ENCODE data around the gene SSRP1.
"Not testable (repeated sequence)": the region's sequence is repeated elsewhere in the genome, so short reads cannot be mapped to it uniquely, and the experiment has no call there.

The SSRP1 gene

GRCh38 chr11:57296205-57296604 is 39.5 kb downstream of the SSRP1 start:
- not testable (repeated sequence) for DNase-seq

GRCh38 chr11:57294225-57295131 is 41.2 kb downstream of the SSRP1 start:
- DNase-seq: peak; percentile 72

- peak; percentile 53 for DNase-seq
Observed at GRCh38 chr11:57290288-57290687, 45.4 kb downstream of the SSRP1 start.

GRCh38 chr11:57288771-57289579 is 46.7 kb downstream of the SSRP1 start:
- peak; percentile 79 for DNase-seq

GRCh38 chr11:57287884-57288283 is 47.8 kb downstream of the SSRP1 start:
- no peak for DNase-seq

- peak; percentile 57 for DNase-seq
Observed at GRCh38 chr11:57283231-57283990, 52.3 kb downstream of the SSRP1 start.

GRCh38 chr11:57281546-57281945 is 54.1 kb downstream of the SSRP1 start:
- DNase-seq: not testable (repeated sequence)

- peak; percentile 79 for DNase-seq
Observed at GRCh38 chr11:57279116-57279515, 56.6 kb downstream of the SSRP1 start.

GRCh38 chr11:57278721-57279095 is 57.0 kb downstream of the SSRP1 start:
- peak; percentile 33 for DNase-seq

GRCh38 chr11:57277845-57278720 is 57.6 kb downstream of the SSRP1 start:
- DNase-seq: peak; percentile 88

GRCh38 chr11:57276971-57277675 is 58.6 kb downstream of the SSRP1 start:
- no peak for DNase-seq

GRCh38 chr11:57276169-57276970 is 59.3 kb downstream of the SSRP1 start:
- DNase-seq: no peak

Data from fibroblast of upper back skin (primary cell).